HuH-7 (cell line): ENCODE results near the gene RBMS3.

Experiments used
- DNase-seq: peaks from one replicate; pipeline ENCODE4 v3.0.0; 2011; ENCODE audit warnings: low spot score

The RBMS3 gene

GRCh38 chr3:29576675-29577074 is 295.8 kb downstream of the RBMS3 start:
- DNase-seq: no peak

GRCh38 chr3:29577250-29577649 is 296.4 kb downstream of the RBMS3 start:
- no peak for DNase-seq

- DNase-seq: no peak
Measured at GRCh38 chr3:29581311-29581710, 300.4 kb downstream of the RBMS3 start.

- DNase-seq: no peak
Measured at GRCh38 chr3:29582273-29582672, 301.4 kb downstream of the RBMS3 start.

GRCh38 chr3:29583861-29584260 is 303.0 kb downstream of the RBMS3 start:
- DNase-seq: no peak

GRCh38 chr3:29585368-29585767 is 304.5 kb downstream of the RBMS3 start:
- DNase-seq: no peak

- DNase-seq: no peak
Measured at GRCh38 chr3:29587340-29587739, 306.5 kb downstream of the RBMS3 start.

- no peak for DNase-seq
Measured at GRCh38 chr3:29590012-29590411, 309.1 kb downstream of the RBMS3 start.

GRCh38 chr3:29590461-29590860 is 309.6 kb downstream of the RBMS3 start:
- DNase-seq: no peak

GRCh38 chr3:29591579-29591978 is 310.7 kb downstream of the RBMS3 start:
- DNase-seq: no peak

- no peak for DNase-seq
Measured at GRCh38 chr3:29593802-29594201, 312.9 kb downstream of the RBMS3 start.

- DNase-seq: no peak
Measured at GRCh38 chr3:29594261-29594660, 313.4 kb downstream of the RBMS3 start.

GRCh38 chr3:29597376-29598008 is 316.6 kb downstream of the RBMS3 start:
- DNase-seq: no peak

GRCh38 chr3:29601861-29602585 is 321.2 kb downstream of the RBMS3 start:
- no peak for DNase-seq

- no peak for DNase-seq
Measured at GRCh38 chr3:29605845-29606244, 325.0 kb downstream of the RBMS3 start.

GRCh38 chr3:29606416-29606815 is 325.5 kb downstream of the RBMS3 start:
- no peak for DNase-seq

- no peak for DNase-seq
Measured at GRCh38 chr3:29608414-29609327, 327.8 kb downstream of the RBMS3 start.

- peak; percentile 6 for DNase-seq
Measured at GRCh38 chr3:29609328-29609811, 328.5 kb downstream of the RBMS3 start.

- no peak for DNase-seq
Measured at GRCh38 chr3:29610781-29611180, 329.9 kb downstream of the RBMS3 start.

- DNase-seq: no peak
Measured at GRCh38 chr3:29611252-29611651, 330.4 kb downstream of the RBMS3 start.

- DNase-seq: no peak
Measured at GRCh38 chr3:29612536-29612935, 331.7 kb downstream of the RBMS3 start.

GRCh38 chr3:29614954-29615353 is 334.1 kb downstream of the RBMS3 start:
- DNase-seq: no peak
